ENCODE measurements around the gene LRRC59.

The LRRC59 gene

DNA sequence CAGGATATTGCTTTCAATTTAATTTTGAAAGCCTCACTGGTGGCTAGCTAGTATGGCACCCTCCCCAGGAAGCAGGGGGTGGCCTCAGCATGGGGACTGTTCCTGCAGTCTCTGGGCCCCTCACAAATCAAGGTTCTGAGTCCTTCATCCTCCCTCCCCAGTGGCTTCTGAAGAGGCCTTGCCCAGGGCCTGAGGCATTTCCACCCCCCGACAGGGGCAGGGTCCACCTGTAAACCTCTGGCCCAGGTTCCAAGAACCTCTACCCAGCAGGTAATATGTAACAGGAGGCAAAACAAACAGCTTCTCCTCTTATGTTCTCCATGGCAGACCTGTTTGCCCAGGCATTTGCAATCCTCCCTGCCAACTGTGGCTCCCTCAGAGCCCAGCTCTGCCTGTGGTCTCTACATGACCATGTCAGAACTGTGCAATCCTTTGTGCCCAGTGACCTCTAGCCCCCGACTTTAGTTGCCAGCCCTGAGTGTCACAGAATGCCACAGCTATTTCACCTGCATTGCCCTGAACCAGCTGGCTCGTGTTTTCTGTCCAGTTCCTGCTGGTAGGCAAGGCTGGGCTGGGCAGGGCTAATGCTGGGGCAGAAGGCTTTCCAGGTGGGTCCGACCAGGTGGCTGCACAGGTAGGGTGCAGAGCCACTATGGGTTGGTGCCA is 43.0 kb upstream of the LRRC59 start:
- in situ Hi-C loops (cut with HindIII; ENCODE audit: low sequenced_read_pairs), result no loop called here
- TF ChIP-seq, protein P1, sequence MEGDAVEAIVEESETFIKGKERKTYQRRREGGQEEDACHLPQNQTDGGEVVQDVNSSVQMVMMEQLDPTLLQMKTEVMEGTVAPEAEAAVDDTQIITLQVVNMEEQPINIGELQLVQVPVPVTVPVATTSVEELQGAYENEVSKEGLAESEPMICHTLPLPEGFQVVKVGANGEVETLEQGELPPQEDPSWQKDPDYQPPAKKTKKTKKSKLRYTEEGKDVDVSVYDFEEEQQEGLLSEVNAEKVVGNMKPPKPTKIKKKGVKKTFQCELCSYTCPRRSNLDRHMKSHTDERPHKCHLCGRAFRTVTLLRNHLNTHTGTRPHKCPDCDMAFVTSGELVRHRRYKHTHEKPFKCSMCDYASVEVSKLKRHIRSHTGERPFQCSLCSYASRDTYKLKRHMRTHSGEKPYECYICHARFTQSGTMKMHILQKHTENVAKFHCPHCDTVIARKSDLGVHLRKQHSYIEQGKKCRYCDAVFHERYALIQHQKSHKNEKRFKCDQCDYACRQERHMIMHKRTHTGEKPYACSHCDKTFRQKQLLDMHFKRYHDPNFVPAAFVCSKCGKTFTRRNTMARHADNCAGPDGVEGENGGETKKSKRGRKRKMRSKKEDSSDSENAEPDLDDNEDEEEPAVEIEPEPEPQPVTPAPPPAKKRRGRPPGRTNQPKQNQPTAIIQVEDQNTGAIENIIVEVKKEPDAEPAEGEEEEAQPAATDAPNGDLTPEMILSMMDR (IDR thresholded peaks at IDR 0.05; ENCODE audit: low read depth, low read length, missing control alignments), result no peak
- H3K4me3 ChIP-seq (ENCODE audit: low read depth, low read length), result no peak overlapping the region
- no peak for DNase-seq (ENCODE audit: low read depth)

DNA sequence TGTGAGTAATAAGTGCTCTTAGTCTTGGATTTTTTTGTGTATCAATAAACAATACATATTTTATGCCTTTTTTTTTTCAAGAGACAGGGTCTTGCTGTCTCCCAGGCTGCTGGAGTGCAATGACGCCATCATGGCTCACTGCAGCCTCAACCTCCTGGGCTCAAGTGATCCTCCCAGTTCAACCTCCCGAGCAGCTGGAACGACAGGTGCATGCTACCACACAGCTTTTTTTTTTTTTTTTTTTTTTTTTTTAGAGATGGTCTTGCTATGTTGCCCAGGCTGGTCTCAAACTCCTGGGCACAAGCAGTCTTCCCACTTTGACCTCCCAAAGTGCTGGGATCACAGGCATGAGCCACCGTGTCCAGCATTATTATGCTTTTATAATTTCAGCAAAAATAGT is 41.7 kb upstream of the LRRC59 start:
- in situ Hi-C loops (cut with HindIII; ENCODE audit: low sequenced_read_pairs), result no loop called here
- TF ChIP-seq, protein P1 (IDR thresholded peaks at IDR 0.05; ENCODE audit: low read depth, low read length, missing control alignments), result no peak
- H3K4me3 ChIP-seq (ENCODE audit: low read depth, low read length), result no peak overlapping the region
- no peak for DNase-seq (ENCODE audit: low read depth)

DNA sequence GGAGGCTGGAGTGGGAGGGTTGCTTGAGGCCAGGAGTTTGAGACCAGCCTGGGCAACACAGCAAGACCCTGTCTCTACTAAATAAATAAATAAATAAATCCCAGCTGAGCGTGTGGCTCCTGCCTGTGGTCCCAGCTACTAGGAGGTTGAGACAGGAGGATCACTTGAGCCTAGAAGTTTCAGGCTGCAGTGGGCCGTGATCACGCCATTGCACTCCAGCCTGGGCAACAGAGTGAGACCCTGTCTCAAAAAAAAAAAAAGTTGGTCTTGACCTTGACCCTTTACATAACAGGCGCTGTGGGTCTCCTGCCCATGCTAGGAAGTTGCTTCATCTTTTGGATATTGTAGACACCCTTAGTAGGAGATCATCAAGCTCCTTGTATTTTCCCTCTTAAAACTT is 40.1 kb upstream of the LRRC59 start:
- TF ChIP-seq, protein P1 (IDR thresholded peaks at IDR 0.05; ENCODE audit: low read depth, low read length, missing control alignments), result no peak
- no peak for DNase-seq (ENCODE audit: low read depth)
- no peak overlapping the region for H3K4me3 ChIP-seq (ENCODE audit: low read depth, low read length)
- in situ Hi-C loops (cut with HindIII; ENCODE audit: low sequenced_read_pairs), result no loop called here

DNA sequence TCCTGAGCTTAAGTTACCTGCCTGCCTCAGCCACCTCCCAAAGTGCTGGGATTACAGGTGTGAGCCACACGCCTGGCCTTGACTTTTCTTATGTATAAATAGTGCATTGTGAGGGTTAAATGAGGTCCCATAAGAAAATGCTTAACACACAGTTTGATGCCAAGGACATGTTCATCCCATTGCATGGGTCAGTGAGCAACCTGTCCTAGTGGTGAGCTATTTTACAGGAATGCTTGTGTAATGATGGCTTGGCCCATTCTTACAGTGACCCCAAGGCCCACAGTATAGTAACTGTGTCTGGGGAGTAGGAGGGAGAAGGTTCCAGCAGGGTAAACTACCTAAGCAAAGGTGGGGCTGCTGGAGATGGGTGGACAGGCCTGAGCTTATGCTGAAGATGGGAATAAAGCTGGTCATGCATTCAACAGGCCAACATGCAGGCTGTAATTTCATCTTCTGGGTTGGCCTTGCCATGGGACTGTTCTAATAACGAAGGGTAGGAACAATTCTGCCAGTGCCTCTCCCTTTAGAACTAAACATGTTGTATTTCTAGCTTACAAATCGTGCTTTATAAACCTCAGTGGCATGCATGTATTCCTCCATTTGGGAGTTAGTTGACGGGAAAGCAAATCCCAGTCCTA is 34.9 kb upstream of the LRRC59 start:
- TF ChIP-seq, protein P1 (IDR thresholded peaks at IDR 0.05; ENCODE audit: low read depth, low read length, missing control alignments), result no peak
- H3K4me3 ChIP-seq (ENCODE audit: low read depth, low read length), result no peak overlapping the region
- DNase-seq (ENCODE audit: low read depth), result no peak
- in situ Hi-C loops (cut with HindIII; ENCODE audit: low sequenced_read_pairs), result no loop called here

DNA sequence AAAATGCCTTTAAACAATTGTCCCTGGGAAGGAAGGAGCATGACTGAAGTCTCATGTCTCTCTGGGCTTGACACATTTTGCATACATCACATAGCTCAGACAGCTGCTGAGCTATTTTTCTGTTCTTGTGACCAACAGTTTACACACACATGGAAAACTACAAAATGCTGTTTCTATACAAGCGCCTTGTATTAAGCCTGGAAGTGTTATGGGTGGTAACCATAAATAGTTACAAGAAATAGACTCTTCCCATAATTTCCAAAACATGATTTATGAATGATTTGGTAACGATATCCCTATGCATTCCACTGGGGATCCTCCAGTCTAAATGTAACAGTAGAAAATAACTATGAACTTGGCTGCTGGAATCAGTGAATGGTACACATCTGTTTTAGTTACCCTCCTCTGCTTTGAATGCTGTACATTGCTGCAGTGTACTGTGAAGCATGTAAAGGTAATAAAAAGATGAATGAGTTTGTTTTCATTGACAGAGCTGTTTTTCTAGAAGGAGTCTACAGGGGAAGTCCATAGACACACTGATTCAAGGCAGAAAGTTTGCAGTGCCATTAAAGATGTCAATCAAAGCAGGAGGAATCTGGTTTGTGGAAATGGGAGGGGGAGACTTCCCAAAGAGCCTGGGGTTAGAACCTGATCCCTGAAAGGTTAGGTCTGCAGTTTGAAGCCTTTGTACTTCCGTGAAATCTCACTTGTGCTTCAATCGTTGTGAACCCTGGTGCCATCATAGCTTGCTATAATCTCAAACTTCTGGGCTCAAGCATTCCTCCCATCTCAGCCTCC is 33.7 kb upstream of the LRRC59 start:
- no peak for DNase-seq (ENCODE audit: low read depth)
- H3K4me3 ChIP-seq (ENCODE audit: low read depth, low read length), result no peak overlapping the region
- in situ Hi-C loops (cut with HindIII; ENCODE audit: low sequenced_read_pairs), result no loop called here
- TF ChIP-seq, protein P1 (IDR thresholded peaks at IDR 0.05; ENCODE audit: low read depth, low read length, missing control alignments), result no peak

DNA sequence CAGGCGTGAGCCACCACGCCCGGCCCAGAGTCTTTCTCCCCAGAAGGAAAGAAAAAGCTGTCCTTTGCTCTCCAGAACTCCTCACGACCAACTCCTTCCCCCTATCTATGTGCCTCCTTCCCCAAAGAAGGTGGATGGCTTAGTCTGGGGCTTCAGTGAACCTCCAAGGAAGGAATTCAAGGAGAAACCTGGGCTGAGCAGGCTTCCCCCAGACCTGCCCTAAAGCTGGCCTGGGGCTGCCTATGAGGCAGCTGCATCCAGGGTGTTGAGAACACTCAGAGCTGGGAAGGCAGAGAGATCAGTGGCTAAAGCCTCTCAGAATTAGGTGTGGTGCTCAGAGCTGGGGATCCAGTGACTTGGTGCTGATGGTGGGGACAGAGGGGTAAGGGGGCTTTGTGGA is 32.5 kb upstream of the LRRC59 start:
- DNase-seq (ENCODE audit: low read depth), result no peak
- H3K4me3 ChIP-seq (ENCODE audit: low read depth, low read length), result no peak overlapping the region
- in situ Hi-C loops (cut with HindIII; ENCODE audit: low sequenced_read_pairs), result no loop called here
- TF ChIP-seq, protein P1 (IDR thresholded peaks at IDR 0.05; ENCODE audit: low read depth, low read length, missing control alignments), result no peak
